ENCODE measurements around the gene GID8. TPM values are rescaled to one million over a fixed set of nuclear protein-coding genes. Genes with fewer than 3 reads are reported as not detected.

The GID8 gene
- total RNA-seq, 1 experiment from 2014 or later: 35.6 TPM

DNA sequence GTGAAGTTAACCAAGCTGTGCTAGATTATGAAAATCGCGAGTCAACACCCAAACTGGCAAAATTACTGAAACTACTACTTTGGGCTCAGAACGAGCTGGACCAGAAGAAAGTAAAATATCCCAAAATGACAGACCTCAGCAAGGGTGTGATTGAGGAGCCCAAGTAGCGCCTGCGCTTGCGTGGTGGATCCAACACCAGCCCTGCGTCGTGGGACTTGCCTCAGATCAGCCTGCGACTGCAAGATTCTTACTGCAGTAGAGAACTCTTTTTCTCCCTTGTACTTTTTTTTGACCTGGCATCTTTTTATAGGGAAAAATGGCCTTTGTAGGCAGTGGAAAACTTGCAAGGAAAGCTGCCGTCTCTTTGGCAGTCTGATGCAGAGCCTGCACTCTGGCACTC, 6.8 kb downstream of the GID8 start:
- ChIA-PET RAD21 (ENCODE audit: low non-redundant PET in 1 of 2, low total read pairs in 2 of 2, uncharacterized antibody in 2 of 2, unreplicated experiment in 2 of 2) (no interaction called here), POLR2A (no interaction called here), CTCF (no interaction called here)
- TF ChIP-seq SRF (IDR thresholded peaks at IDR 0.05; ENCODE audit: low read depth) (no peak), FOSL1 (IDR thresholded peaks at IDR 0.05; ENCODE audit: low read depth) (no peak), JUND (IDR thresholded peaks at IDR 0.05) (no peak), CBX3 (IDR thresholded peaks at IDR 0.05; ENCODE audit: low read depth) (no peak), SP1 (IDR thresholded peaks at IDR 0.05; ENCODE audit: low read depth) (no peak), CEBPB (IDR thresholded peaks at IDR 0.05; ENCODE audit: low read depth) (no peak), RAD21 (IDR thresholded peaks at IDR 0.05; ENCODE audit: low read depth) (no peak), ELF1 (IDR thresholded peaks at IDR 0.05; ENCODE audit: borderline replicate concordance, low read depth) (no peak), EZH2phosphoT487 (IDR thresholded peaks at IDR 0.05; ENCODE audit: borderline replicate concordance) (no peak), TCF7L2 (IDR thresholded peaks at IDR 0.05; ENCODE audit: borderline replicate concordance, extremely low read depth, insufficient read depth, insufficient read length) (no peak)
- TF ChIP-seq, protein P1, sequence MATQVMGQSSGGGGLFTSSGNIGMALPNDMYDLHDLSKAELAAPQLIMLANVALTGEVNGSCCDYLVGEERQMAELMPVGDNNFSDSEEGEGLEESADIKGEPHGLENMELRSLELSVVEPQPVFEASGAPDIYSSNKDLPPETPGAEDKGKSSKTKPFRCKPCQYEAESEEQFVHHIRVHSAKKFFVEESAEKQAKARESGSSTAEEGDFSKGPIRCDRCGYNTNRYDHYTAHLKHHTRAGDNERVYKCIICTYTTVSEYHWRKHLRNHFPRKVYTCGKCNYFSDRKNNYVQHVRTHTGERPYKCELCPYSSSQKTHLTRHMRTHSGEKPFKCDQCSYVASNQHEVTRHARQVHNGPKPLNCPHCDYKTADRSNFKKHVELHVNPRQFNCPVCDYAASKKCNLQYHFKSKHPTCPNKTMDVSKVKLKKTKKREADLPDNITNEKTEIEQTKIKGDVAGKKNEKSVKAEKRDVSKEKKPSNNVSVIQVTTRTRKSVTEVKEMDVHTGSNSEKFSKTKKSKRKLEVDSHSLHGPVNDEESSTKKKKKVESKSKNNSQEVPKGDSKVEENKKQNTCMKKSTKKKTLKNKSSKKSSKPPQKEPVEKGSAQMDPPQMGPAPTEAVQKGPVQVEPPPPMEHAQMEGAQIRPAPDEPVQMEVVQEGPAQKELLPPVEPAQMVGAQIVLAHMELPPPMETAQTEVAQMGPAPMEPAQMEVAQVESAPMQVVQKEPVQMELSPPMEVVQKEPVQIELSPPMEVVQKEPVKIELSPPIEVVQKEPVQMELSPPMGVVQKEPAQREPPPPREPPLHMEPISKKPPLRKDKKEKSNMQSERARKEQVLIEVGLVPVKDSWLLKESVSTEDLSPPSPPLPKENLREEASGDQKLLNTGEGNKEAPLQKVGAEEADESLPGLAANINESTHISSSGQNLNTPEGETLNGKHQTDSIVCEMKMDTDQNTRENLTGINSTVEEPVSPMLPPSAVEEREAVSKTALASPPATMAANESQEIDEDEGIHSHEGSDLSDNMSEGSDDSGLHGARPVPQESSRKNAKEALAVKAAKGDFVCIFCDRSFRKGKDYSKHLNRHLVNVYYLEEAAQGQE (IDR thresholded peaks at IDR 0.05; ENCODE audit: low read depth): no peak
- intact Hi-C loops (cut with micrococcal nuclease): no loop called here
- peaks cover 38% of the 10 kb centered on the region for H3K79me2 ChIP-seq (ENCODE audit: insufficient read depth, low read length)
- H3K4me2 ChIP-seq (ENCODE audit: low read length): no peak overlapping the region
- no peak overlapping the region for H3K27ac ChIP-seq (ENCODE audit: low read depth, low read length)
- peaks cover 0 to 6% of the 10 kb centered on the region in 2 experiments; a peak in 1 of 4 replicates for H3K9me3 ChIP-seq (ENCODE audit: control insufficient read depth in 1 of 2, insufficient read depth in 1 of 2, low read depth in 1 of 2, low read length in 2 of 2)
- peaks cover under 1% of the 10 kb centered on the region in 2 experiments; a peak in 1 of 4 replicates for H3K4me1 ChIP-seq (ENCODE audit: control insufficient read depth in 1 of 2, insufficient read depth in 2 of 2, low read length in 2 of 2)
- no peaks in the 10 kb centered on the region for H3K27me3 ChIP-seq (ENCODE audit: insufficient read depth, low read length)
- no peak overlapping the region for H3K4me3 ChIP-seq (replicated peaks in 1 of 2; ENCODE audit: low read depth in 1 of 2, low read length in 2 of 2)
- H3K9ac ChIP-seq (ENCODE audit: low read length): no peak overlapping the region
- peaks cover 49 to 57% of the 10 kb centered on the region in 2 experiments for H3K36me3 ChIP-seq (ENCODE audit: control insufficient read depth in 1 of 2, insufficient read depth in 2 of 2, low read length in 2 of 2)
- ATAC-seq (no peak), DNase-seq (ENCODE audit: low read depth, low spot score) (no peak)
- no peaks in the 10 kb centered on the region for H3K9me2 ChIP-seq (ENCODE audit: insufficient read depth)
- H4K20me1 ChIP-seq (ENCODE audit: insufficient read depth): no peaks in the 10 kb centered on the region
- BruUV-seq (replicated peaks): no TSS peak
- H2AFZ ChIP-seq (ENCODE audit: low read depth, low read length, poor library complexity, severe bottlenecking): no peak overlapping the region
